NCI-H82 treated with DMSO at 0.1 percent for 48 hours (cell line): ENCODE measurements around the gene PAF1.
A peak's percentile ranks its signal among the peaks of the same experiment; 100 is the strongest.
"Not testable (repeated sequence)": the region's sequence is repeated elsewhere in the genome, so short reads cannot be mapped to it uniquely, and the experiment has no call there.

ENCODE experiments used
- DNase-seq: peaks from one replicate; lab custom pipeline; 2025; ENCODE audit not compliant: unreplicated experiment; lab: John Stamatoyannopoulos, UW

Gene PAF1

DNA sequence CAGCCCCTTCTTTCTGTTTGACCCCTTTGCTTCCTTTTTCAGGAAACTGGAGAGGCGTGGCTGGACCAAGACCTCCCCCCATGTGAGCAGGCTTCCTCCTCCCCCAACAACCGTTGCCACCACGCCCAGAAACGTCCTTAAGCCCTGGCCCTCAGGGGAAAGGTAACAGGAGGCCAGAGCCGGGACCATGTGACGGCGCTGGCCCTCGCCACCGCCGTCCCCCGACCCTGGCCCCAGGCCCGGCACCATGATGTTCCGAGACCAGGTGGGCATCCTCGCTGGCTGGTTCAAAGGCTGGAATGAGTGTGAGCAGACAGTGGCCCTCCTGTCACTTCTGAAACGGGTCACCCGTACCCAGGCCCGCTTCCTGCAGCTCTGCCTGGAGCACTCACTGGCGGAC is 34.3 kb downstream of the PAF1 start:
- no peak for DNase-seq

DNA sequence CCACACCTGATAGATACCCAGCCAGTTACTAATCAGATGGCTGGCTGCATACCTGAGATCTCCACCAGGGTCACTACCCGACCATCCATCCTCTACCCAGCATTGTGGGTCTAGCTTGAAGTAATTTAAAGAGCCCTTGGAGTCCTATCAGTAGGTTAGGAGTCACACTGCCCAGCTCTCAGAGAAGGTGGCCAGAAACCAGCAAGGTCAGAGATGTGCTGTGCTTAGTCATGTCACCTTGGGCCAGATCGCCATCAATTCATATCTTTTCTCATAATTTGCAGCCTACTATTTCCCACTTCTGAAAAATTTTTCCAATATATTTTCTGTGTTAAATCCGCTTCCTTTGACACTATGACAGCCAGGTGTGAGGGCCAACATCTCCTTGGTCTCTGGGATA is 34.8 kb downstream of the PAF1 start:
- no peak for DNase-seq

- DNase-seq = no peak
Measured at GRCh38 chr19:39355253-39355652, 35.7 kb downstream of the PAF1 start.

GRCh38 chr19:39352381-39353255 is 38.3 kb downstream of the PAF1 start:
- DNase-seq = no peak

- DNase-seq = no peak
Measured at GRCh38 chr19:39351537-39352064, 39.3 kb downstream of the PAF1 start.

DNA sequence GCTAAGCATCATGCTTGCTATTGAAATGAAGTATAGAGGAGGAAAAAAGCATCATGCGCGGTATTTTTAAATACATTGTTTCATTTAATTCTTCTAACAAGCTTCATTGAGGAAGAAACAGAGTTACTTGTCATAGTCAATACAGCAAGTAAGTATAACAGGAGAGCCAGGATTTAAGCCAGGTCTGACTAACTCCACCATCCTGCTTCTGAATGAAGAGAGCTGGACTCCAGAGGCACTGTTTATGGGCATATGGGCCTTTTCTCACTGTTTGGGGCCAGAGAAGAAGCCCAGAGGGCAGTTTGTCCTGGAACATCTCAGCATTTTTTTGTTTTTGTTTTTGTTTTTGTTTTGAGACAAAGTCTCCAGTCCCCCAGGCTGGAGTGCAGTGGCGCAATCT is 40.8 kb downstream of the PAF1 start:
- no peak for DNase-seq

GRCh38 chr19:39349326-39349725 is 41.6 kb downstream of the PAF1 start:
- DNase-seq = no peak

- no peak for DNase-seq
Measured at GRCh38 chr19:39347332-39348164, 43.4 kb downstream of the PAF1 start.

DNA sequence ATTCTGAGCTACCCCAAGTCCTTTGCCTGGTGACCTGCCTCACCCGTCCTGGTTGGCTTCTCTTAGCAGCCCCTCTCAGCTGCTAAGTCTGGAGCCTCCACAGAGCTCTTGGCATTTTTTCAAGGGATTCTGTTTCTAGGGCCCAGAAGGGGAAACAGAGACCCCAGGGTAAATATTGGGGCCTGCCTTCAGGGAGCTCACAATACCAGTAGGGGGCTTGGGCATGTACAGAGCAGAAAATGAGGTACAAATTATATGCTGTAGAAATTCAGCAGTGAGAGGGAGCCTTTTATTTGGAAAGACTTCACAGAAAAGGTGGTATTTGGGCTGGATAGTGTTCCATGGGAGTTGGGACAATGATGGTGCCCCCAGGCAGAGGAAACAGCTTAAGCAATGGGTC is 45.0 kb downstream of the PAF1 start:
- no peak for DNase-seq

- DNase-seq = no peak
Measured at GRCh38 chr19:39342647-39343305, 48.1 kb downstream of the PAF1 start.

DNA sequence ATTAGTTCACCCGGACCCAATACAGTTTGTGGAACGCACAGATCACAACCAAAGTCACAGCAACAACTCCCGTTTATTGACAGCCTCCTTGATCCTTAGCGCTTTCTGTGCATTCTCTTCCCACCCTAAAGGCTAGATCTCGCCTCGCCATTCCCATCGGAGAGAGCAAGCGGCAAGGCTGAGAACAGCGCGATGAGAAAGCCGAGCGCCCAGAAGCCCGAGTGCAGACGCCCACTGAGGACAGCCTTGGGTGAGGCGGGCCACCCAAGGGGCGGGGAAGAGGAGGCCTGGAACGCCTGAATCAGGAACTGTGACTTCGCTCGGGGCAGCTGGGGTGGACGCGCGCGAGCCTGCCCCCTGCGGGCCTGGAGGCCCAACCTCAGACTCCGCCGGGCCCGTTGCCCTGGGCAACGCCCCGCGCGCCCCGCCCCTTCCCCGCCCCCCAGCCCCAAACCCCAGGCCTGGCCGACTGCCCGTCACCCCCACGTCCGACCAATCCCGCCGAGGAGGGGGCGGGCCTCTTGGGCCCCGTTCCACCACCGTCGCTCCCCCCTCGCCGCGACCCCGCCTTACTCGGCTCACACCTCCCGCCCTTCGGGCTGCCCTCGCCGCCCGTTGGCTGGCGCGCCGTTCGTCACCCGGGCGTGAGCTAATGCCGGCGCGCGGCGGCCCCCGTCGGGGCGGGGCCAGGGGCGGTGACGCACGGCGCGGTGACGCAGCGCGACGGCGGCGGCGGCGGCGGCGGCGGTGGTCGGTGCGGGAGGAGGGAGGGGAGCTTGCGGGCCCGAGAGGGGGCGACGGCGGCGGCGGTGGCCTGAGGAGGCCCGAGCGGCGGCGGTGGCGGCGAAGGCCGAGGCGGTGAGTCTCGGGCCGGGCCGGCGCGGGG is 48.9 kb downstream of the PAF1 start, which contains the start of gene SAMD4B:
TSS of gene SAMD4B (plus strand) at position 703 of the 886 bp plus-strand sequence. CDS start 14,473 bp downstream, outside the sequence.
- peak; percentile 98 for DNase-seq

DNA sequence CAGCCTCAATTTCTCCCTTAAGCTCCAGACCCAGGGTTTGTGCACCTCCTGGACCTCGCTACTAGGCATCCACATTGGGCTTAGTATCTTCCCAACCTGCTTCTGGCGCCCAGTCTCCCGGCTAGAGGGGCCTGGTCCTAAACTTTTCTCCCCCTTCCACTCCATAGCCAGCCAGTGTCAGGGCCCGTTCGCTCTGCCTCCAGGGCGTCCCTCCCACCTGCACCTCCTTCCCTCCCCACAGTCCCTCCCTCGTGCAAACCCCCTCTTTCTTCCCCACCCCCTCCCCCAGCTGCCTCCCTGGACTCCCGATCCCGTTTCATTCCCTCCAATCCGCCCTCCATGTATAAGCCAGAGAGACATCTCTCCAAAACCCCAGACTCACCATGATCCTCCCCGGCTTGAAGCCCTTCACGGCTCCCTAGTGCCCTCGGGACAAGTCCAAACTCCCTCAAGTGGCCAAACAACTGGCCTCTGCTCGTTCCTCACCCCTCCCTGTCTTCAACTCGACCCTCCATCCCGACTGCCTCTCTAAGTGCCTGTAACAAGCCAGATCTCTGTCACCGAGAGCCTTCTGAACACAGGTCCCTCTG is 49.7 kb downstream of the PAF1 start:
- DNase-seq = no peak

DNA sequence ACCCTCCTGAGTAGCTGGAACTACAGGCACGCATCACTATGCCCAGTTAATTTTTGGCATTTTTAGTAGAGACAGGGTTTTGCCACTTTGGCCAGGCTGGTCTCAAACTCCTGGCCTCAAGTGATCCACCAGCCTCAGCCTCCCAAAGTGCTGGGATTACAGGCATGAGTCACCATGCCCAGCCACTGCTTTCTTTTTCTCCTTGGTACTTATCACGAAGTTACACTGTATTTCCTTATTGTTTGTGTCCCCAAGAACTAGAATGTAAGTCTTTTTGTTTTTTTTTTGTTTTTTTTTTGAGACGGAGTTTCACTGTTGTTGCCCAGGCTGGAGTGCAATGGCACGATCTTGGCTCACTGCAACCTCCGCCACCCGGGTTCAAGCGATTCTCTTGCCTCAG is 50.8 kb downstream of the PAF1 start:
- not testable (repeated sequence) for DNase-seq

- no peak for DNase-seq
Measured at GRCh38 chr19:39339674-39340073, 51.2 kb downstream of the PAF1 start.

GRCh38 chr19:39336483-39336882 is 54.4 kb downstream of the PAF1 start:
- no peak for DNase-seq
